ENCODE results near the gene CAPS.

CAPS gene

GRCh38 chr19:5954293-5954692 lies 40.2 kb downstream of the CAPS start:
- H3K4me2 ChIP-seq (ENCODE audit: low read depth, low read length, poor library complexity, severe bottlenecking), result no peak overlapping the region
- H3K4me3 ChIP-seq (ENCODE audit: insufficient read depth, low read length, poor library complexity, severe bottlenecking), result no peak overlapping the region
- no peaks in the 10 kb centered on the region for H3K27me3 ChIP-seq (ENCODE audit: low read length)
- H3K9ac ChIP-seq (ENCODE audit: low read length), result no peak overlapping the region
- peaks cover 99% of the 10 kb centered on the region for H3K79me2 ChIP-seq (ENCODE audit: insufficient read depth, low read length)
- H3F3A ChIP-seq (ENCODE audit: insufficient read depth), result peaks cover 15% of the 10 kb centered on the region; the same call in 1 of the 2 replicates
- no peaks in the 10 kb centered on the region for H3K9me2 ChIP-seq (replicated peaks; ENCODE audit: insufficient read depth, low read length)
- no peak for TF ChIP-seq EZH2phosphoT487 (conservative IDR thresholded peaks at IDR 0.05; ENCODE audit: low read length)
- TF ChIP-seq, protein P1, sequence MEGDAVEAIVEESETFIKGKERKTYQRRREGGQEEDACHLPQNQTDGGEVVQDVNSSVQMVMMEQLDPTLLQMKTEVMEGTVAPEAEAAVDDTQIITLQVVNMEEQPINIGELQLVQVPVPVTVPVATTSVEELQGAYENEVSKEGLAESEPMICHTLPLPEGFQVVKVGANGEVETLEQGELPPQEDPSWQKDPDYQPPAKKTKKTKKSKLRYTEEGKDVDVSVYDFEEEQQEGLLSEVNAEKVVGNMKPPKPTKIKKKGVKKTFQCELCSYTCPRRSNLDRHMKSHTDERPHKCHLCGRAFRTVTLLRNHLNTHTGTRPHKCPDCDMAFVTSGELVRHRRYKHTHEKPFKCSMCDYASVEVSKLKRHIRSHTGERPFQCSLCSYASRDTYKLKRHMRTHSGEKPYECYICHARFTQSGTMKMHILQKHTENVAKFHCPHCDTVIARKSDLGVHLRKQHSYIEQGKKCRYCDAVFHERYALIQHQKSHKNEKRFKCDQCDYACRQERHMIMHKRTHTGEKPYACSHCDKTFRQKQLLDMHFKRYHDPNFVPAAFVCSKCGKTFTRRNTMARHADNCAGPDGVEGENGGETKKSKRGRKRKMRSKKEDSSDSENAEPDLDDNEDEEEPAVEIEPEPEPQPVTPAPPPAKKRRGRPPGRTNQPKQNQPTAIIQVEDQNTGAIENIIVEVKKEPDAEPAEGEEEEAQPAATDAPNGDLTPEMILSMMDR (IDR thresholded peaks at IDR 0.05; ENCODE audit: insufficient read depth, low read length, poor library complexity, severe bottlenecking), result no peak
- H2AFZ ChIP-seq (ENCODE audit: low read depth, low read length, severe bottlenecking), result no peak overlapping the region
- H3K27ac ChIP-seq (ENCODE audit: low read depth, low read length), result no peak overlapping the region
- no peaks in the 10 kb centered on the region for H3K9me3 ChIP-seq (ENCODE audit: insufficient read depth, low read length)
- no peaks in the 10 kb centered on the region for H3K36me3 ChIP-seq (ENCODE audit: low read length)
- peaks cover 24% of the 10 kb centered on the region; the same call in 1 of the 2 replicates for H4K20me1 ChIP-seq (ENCODE audit: low read depth, low read length)

DNA sequence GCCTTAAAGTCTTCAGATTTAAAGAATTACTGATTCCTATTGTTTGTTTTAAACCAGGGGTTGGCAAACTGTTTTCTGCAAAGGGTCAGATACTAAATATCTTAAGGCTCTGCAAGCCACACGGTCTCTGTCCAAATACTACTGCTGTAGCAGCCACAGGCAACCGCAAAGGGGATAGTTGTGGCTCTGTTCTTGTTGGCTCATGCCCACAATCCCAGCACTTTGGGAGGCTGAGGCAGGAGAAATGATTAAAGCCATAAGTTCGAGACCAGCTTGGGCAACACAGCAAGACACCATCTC lies 41.5 kb downstream of the CAPS start:
- Histone ChIP-seq H3F3A (ENCODE audit: insufficient read depth) (peaks cover 10% of the 10 kb centered on the region; the same call in 1 of the 2 replicates), H3K4me2 (ENCODE audit: low read depth, low read length, poor library complexity, severe bottlenecking) (no peak overlapping the region)
- TF ChIP-seq, protein P1 (IDR thresholded peaks at IDR 0.05; ENCODE audit: insufficient read depth, low read length, poor library complexity, severe bottlenecking), result no peak
- TF ChIP-seq EZH2phosphoT487 (conservative IDR thresholded peaks at IDR 0.05; ENCODE audit: low read length), result no peak

GRCh38 chr19:5956323-5956722 lies 42.3 kb downstream of the CAPS start:
- Histone ChIP-seq H3K79me2 (ENCODE audit: insufficient read depth, low read length) (peaks cover 100% of the 10 kb centered on the region), H3F3A (ENCODE audit: insufficient read depth) (peaks cover 7% of the 10 kb centered on the region; the same call in 1 of the 2 replicates), H3K4me3 (ENCODE audit: insufficient read depth, low read length, poor library complexity, severe bottlenecking) (no peak overlapping the region), H3K27ac (ENCODE audit: low read depth, low read length) (no peak overlapping the region), H3K9me3 (ENCODE audit: insufficient read depth, low read length) (no peaks in the 10 kb centered on the region), H3K9me2 (replicated peaks; ENCODE audit: insufficient read depth, low read length) (no peaks in the 10 kb centered on the region), H3K36me3 (ENCODE audit: low read length) (no peaks in the 10 kb centered on the region), H4K20me1 (ENCODE audit: low read depth, low read length) (peaks cover 19% of the 10 kb centered on the region; the same call in 1 of the 2 replicates), H2AFZ (ENCODE audit: low read depth, low read length, severe bottlenecking) (no peak overlapping the region), H3K4me2 (ENCODE audit: low read depth, low read length, poor library complexity, severe bottlenecking) (no peak overlapping the region), H3K9ac (ENCODE audit: low read length) (no peak overlapping the region), H3K27me3 (ENCODE audit: low read length) (no peaks in the 10 kb centered on the region)
- TF ChIP-seq, protein P1 (IDR thresholded peaks at IDR 0.05; ENCODE audit: insufficient read depth, low read length, poor library complexity, severe bottlenecking), result no peak
- no peak for TF ChIP-seq EZH2phosphoT487 (conservative IDR thresholded peaks at IDR 0.05; ENCODE audit: low read length)

More for the DNA sequence above, 41.5 kb downstream of the CAPS start:
- Histone ChIP-seq H3K9me3 (ENCODE audit: insufficient read depth, low read length) (no peaks in the 10 kb centered on the region), H3K36me3 (ENCODE audit: low read length) (no peaks in the 10 kb centered on the region), H4K20me1 (ENCODE audit: low read depth, low read length) (peaks cover 24% of the 10 kb centered on the region; the same call in 1 of the 2 replicates), H3K9ac (ENCODE audit: low read length) (no peak overlapping the region), H3K27ac (ENCODE audit: low read depth, low read length) (no peak overlapping the region), H3K4me3 (ENCODE audit: insufficient read depth, low read length, poor library complexity, severe bottlenecking) (no peak overlapping the region), H3K79me2 (ENCODE audit: insufficient read depth, low read length) (peaks cover 100% of the 10 kb centered on the region), H3K27me3 (ENCODE audit: low read length) (no peaks in the 10 kb centered on the region), H2AFZ (ENCODE audit: low read depth, low read length, severe bottlenecking) (no peak overlapping the region), H3K9me2 (replicated peaks; ENCODE audit: insufficient read depth, low read length) (no peaks in the 10 kb centered on the region)

Data from SU-DHL-6 (cell line).